Activated CD8-positive, alpha-beta T cell treated with anti-CD3 and anti-CD28 coated beads for 36 hours (primary cell): ENCODE data around the gene DAB2IP. TPM values are rescaled to one million over a fixed set of nuclear protein-coding genes. Genes with fewer than 3 reads are reported as not detected.

Experiments used
- ATAC-seq: fragments of 200-7000 bp; cut with Tn5 transposase; one replicate; pipeline ENCODE4 v1.10.0; 2021; ENCODE audit warnings: mild to moderate bottlenecking, moderate library complexity
- CTCF ChIA-PET: fragments of 350-600 bp; sonication (Branson Sonifier 250); formaldehyde crosslinking; loops from one replicate; lab custom pipeline; 2021; ENCODE audit warnings: antibody characterized with exemption; lab: Charles Lee
- POLR2A ChIA-PET: fragments of 350-600 bp; sonication (Branson Sonifier 250); formaldehyde crosslinking; loops from one replicate; lab custom pipeline; 2021; ENCODE audit warnings: antibody characterized with exemption; lab: Charles Lee
- DNase-seq: peaks from one replicate; pipeline ENCODE4 v3.0.0-alpha.2; 2020
- H3K27ac Mint-ChIP-seq: one replicate; pipeline ENCODE4 v1.8.0; 2021; ENCODE audit warnings: mild to moderate bottlenecking, mixed read lengths
- H3K27me3 Mint-ChIP-seq: one replicate; pipeline ENCODE4 v1.8.0; 2021; ENCODE audit warnings: mixed read lengths
- H3K36me3 Mint-ChIP-seq: one replicate; pipeline ENCODE4 v1.8.0; 2021; ENCODE audit warnings: low read depth, mixed read lengths
- H3K4me1 Mint-ChIP-seq: one replicate; pipeline ENCODE4 v1.8.0; 2021; ENCODE audit warnings: low read depth, mixed read lengths
- H3K4me3 Mint-ChIP-seq: one replicate; pipeline ENCODE4 v1.8.0; 2021; ENCODE audit warnings: mild to moderate bottlenecking, moderate library complexity, mixed read lengths
- H3K9me3 Mint-ChIP-seq: one replicate; pipeline ENCODE4 v1.8.0; 2021; ENCODE audit warnings: mixed read lengths
- intact Hi-C: fragments of 100-400 bp; cut with micrococcal nuclease; formaldehyde crosslinking; loops from one replicate; pipeline ENCODE4 v1.10.0; 2022
- total RNA-seq, 2 experiments: library from RNA; stranded (reverse); gene quantifications; one replicate each; pipeline ENCODE4 v1.2.3, GENCODE V29; 2021
- TF ChIP-seq, protein P1 (sequence below): fragments of 200-600 bp; IDR thresholded peaks from one replicate; pipeline ENCODE4 v1.8.0; 2022; ENCODE audit warnings: antibody characterized with exemption, mild to moderate bottlenecking

The DAB2IP gene
- total RNA-seq, 2 experiments from 2014 or later = 0.54 to 1.5 TPM

DNA sequence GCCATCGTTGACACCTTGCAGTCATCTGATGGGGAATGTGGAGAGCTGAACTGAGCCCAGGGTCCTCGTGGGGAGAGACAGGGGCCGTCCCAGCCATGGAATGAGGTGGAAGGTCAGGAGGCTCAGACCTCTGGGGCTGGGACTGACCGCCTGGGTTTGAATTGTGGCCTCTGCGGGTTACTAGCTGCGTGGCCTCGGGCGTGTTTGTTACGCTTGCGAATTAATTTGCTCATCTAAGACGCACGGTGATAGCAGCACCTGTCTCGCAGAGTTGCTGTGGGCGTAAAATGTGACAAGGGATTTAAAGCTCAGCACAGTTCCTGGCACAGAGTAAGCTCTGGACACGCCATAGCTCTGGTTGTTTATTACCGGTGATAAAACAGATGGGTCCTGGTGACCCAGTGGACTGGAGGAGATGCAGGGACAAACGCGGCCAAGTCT lies 19.4 kb upstream of the DAB2IP start:
- intact Hi-C loops = no loop called here

DNA sequence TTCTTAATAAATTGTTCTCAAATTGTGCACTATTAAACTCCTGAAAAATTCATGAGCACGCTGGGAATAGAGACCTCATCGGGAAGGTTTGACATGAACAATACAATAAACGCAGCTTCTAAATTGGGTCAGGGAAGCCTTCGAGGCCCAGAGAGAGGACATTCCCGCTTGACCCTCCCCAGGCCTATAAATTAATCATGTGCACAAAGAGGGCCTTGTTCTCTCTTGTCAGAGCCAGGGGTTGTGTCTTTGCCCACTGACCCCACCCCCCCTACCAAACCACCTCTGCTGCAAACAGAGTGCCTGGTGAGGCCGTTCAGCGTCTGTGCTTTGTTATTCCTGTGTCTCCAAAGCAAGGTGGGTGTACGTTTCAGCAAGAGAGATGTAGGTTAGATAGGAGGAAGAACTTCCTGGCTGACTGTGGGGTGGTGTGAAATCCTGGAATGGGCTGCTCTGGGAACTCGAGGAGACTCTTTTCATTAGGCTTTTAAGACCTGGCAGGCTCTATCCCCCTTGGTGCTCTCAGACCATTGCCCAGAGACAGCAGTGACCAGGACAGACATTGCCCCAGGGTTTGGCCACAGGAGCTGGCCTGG lies 18.2 kb upstream of the DAB2IP start:
- TF ChIP-seq, protein P1, sequence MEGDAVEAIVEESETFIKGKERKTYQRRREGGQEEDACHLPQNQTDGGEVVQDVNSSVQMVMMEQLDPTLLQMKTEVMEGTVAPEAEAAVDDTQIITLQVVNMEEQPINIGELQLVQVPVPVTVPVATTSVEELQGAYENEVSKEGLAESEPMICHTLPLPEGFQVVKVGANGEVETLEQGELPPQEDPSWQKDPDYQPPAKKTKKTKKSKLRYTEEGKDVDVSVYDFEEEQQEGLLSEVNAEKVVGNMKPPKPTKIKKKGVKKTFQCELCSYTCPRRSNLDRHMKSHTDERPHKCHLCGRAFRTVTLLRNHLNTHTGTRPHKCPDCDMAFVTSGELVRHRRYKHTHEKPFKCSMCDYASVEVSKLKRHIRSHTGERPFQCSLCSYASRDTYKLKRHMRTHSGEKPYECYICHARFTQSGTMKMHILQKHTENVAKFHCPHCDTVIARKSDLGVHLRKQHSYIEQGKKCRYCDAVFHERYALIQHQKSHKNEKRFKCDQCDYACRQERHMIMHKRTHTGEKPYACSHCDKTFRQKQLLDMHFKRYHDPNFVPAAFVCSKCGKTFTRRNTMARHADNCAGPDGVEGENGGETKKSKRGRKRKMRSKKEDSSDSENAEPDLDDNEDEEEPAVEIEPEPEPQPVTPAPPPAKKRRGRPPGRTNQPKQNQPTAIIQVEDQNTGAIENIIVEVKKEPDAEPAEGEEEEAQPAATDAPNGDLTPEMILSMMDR = no peak
- Mint-ChIP-seq H3K9me3 (no peaks in the 10 kb centered on the region), H3K27me3 (no peaks in the 10 kb centered on the region), H3K27ac (no peak overlapping the region), H3K4me1 (peaks cover 8% of the 10 kb centered on the region), H3K36me3 (no peaks in the 10 kb centered on the region), H3K4me3 (no peak overlapping the region)
- CTCF ChIA-PET = interaction anchor here (1.1 kb wide), 1 partner anchor 87 kb away, joined by 4 read pairs; no protein-coding TSS in a partner anchor
- ATAC-seq (no peak), DNase-seq (no peak)
- intact Hi-C loops = no loop called here
- POLR2A ChIA-PET = no interaction called here

More for the DNA sequence above, 19.4 kb upstream of the DAB2IP start:
- Mint-ChIP-seq H3K9me3 (no peaks in the 10 kb centered on the region), H3K27me3 (no peaks in the 10 kb centered on the region), H3K27ac (no peak overlapping the region), H3K4me3 (no peak overlapping the region), H3K4me1 (peaks cover 8% of the 10 kb centered on the region), H3K36me3 (no peaks in the 10 kb centered on the region)
- ChIA-PET POLR2A (no interaction called here), CTCF (interaction anchor here (1.1 kb wide), 1 partner anchor 86 kb away, joined by 4 read pairs; no protein-coding TSS in a partner anchor)
- TF ChIP-seq, protein P1 = no peak
- ATAC-seq (no peak), DNase-seq (no peak)

DNA sequence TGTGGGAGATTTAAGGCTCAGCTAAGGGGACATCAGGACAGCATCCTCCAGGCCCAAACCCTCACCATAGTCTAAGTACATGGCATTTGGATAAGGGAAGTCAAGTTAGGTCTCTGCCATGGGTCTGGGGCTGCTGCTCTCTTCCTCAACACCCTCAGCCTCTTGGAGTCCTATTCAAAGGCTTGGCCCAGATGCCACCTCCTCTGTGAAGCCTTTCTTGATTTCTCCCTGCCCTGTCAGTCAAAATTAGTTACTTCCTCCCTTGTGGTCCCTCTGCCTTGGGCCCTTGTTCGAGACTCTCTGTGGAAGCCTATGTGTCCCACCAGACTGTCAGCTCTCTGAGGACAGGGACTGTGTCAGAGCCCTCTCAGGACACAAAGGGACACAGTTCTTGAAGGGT lies 17.7 kb upstream of the DAB2IP start:
- no peak for ATAC-seq
- POLR2A ChIA-PET = no interaction called here
- Mint-ChIP-seq H3K27me3 (no peaks in the 10 kb centered on the region), H3K4me3 (no peak overlapping the region), H3K36me3 (no peaks in the 10 kb centered on the region), H3K4me1 (peaks cover 8% of the 10 kb centered on the region), H3K27ac (no peak overlapping the region), H3K9me3 (no peaks in the 10 kb centered on the region)
- CTCF ChIA-PET = no interaction called here
- intact Hi-C loops = no loop called here
- TF ChIP-seq, protein P1 = no peak
- DNase-seq = no peak

DNA sequence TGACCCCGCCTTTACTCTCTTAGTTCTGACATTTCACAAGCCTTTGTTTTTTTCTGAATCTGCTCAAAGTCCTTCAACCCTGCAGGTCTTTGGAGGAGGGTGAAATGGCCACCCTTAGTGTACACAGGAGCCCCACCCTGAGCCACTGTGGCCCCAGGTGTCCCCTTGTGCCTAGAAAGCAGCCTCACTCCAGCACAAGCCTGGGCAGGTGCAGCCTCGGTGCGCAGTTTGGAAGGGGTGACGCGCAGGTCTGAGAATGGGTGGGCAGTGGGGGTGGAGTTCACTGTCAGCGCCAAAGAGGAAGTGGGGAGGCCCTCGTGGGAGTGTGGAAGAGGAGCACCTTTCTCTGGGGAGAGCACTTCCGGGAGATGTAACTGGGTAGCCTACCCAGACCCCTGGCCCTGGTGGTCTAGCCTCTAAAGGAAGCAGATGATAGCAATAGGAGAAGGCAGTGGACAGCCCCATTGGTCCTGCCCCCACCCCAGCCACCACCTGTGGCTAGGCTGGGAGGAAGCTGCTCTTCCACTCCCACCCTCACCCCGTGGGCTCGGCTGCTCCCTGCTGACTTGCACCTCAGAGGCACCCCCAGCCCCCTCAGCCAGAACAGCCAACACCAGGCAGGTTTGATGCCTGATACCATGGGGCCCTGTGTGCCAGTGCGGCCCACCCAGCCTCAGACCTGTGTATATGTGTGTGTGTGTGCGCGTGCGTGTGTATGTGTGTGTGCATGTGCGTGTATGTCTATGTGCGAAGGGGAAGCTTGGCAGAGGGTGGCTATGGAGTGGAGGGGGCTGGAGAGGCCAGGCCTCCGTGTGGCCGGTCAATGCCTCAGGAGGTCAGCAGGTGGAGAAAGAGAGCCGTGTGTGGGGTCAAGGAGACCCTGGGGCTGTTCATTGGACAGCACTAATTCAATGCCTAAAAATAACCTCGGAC lies 16.8 kb upstream of the DAB2IP start:
- ChIA-PET CTCF (no interaction called here), POLR2A (interaction anchor here (0.6 kb wide), 1 partner anchor 90 kb away, joined by 3 read pairs; no protein-coding TSS in a partner anchor)
- Mint-ChIP-seq H3K27me3 (no peaks in the 10 kb centered on the region), H3K4me3 (peak overlapping the region; percentile 7), H3K4me1 (peaks cover 8% of the 10 kb centered on the region), H3K36me3 (no peaks in the 10 kb centered on the region), H3K9me3 (no peaks in the 10 kb centered on the region), H3K27ac (peak overlapping the region; percentile 32)
- intact Hi-C loops = no loop called here
- ATAC-seq (peak; percentile 91), DNase-seq (peak; percentile 75)
- TF ChIP-seq, protein P1 = no peak
